ENCODE measurements around the gene CPNE5.

The CPNE5 gene

DNA sequence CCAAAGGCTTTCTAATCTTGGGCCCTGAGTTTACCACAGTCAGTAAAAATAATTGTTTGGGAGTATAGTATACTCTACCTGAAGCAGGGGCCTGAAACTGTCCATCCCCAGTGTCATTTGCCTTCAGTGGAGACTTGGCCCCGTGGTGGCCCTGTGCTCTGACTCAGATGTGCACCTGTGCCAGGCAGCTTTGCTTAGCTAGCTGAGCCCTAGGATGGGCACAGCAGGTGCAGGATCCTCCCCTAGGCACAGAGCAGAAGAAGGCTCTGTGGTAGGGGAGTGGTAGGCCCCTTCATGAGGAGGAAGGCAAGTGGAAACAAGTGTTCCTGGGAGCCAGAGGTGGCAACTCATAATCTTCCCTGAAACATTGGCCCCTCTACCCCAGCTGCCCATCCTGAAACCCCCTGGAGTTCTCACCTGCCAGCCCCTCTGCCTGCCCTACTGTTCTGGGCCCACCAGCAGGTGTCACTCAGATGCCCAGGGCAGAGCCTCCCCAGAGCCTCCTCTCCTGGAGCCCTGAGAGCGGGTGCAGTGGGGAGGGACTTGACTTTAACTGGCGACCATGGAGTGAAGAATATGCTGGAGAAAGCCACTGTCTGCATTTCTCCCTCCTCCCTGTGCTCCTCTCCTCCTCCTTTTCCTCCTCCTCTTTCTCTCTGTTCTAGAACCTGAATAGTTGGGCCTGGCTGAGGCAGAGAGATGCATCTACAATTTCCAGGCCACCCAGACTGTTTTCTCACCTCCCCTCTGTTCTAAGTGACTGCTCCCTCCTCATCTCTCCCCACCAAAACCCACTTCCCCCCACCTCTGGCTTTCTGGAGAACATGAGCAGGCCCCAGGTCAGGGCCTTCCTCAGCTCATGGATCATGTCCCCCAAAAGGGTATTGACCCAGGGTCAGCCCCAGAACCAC, 2.9 kb downstream of the CPNE5 start:
- TF ChIP-seq POLR2AphosphoS5 (IDR thresholded peaks at IDR 0.05; ENCODE audit: low read depth, low read length), result no peak
- no peak for TF ChIP-seq TAF1 (IDR thresholded peaks at IDR 0.05; ENCODE audit: borderline replicate concordance, insufficient read depth, low read length)
- TF ChIP-seq SIN3A (IDR thresholded peaks at IDR 0.05; ENCODE audit: borderline replicate concordance, insufficient read depth, low read length), result no peak
- TF ChIP-seq, protein P1, sequence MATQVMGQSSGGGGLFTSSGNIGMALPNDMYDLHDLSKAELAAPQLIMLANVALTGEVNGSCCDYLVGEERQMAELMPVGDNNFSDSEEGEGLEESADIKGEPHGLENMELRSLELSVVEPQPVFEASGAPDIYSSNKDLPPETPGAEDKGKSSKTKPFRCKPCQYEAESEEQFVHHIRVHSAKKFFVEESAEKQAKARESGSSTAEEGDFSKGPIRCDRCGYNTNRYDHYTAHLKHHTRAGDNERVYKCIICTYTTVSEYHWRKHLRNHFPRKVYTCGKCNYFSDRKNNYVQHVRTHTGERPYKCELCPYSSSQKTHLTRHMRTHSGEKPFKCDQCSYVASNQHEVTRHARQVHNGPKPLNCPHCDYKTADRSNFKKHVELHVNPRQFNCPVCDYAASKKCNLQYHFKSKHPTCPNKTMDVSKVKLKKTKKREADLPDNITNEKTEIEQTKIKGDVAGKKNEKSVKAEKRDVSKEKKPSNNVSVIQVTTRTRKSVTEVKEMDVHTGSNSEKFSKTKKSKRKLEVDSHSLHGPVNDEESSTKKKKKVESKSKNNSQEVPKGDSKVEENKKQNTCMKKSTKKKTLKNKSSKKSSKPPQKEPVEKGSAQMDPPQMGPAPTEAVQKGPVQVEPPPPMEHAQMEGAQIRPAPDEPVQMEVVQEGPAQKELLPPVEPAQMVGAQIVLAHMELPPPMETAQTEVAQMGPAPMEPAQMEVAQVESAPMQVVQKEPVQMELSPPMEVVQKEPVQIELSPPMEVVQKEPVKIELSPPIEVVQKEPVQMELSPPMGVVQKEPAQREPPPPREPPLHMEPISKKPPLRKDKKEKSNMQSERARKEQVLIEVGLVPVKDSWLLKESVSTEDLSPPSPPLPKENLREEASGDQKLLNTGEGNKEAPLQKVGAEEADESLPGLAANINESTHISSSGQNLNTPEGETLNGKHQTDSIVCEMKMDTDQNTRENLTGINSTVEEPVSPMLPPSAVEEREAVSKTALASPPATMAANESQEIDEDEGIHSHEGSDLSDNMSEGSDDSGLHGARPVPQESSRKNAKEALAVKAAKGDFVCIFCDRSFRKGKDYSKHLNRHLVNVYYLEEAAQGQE (IDR thresholded peaks at IDR 0.05; ENCODE audit: insufficient read depth in 1 of 2, low read depth in 2 of 2, low read length in 2 of 2), result no peak
- TF ChIP-seq FOXP2 (optimal IDR thresholded peaks at IDR 0.05; ENCODE audit: borderline replicate concordance, extremely low read depth, extremely low read length, insufficient read depth), result no peak

GRCh38 chr6:36834576-36835341, 4.5 kb downstream of the CPNE5 start:
- TF ChIP-seq TAF1 (IDR thresholded peaks at IDR 0.05; ENCODE audit: borderline replicate concordance, insufficient read depth, low read length), result no peak
- no peak for TF ChIP-seq SIN3A (IDR thresholded peaks at IDR 0.05; ENCODE audit: borderline replicate concordance, insufficient read depth, low read length)
- TF ChIP-seq, protein P1 (IDR thresholded peaks at IDR 0.05; ENCODE audit: insufficient read depth in 1 of 2, low read depth in 2 of 2, low read length in 2 of 2), result no peak
- TF ChIP-seq FOXP2 (optimal IDR thresholded peaks at IDR 0.05; ENCODE audit: borderline replicate concordance, extremely low read depth, extremely low read length, insufficient read depth), result no peak
- TF ChIP-seq POLR2AphosphoS5 (IDR thresholded peaks at IDR 0.05; ENCODE audit: low read depth, low read length), result no peak

- TF ChIP-seq TAF1 (IDR thresholded peaks at IDR 0.05; ENCODE audit: borderline replicate concordance, insufficient read depth, low read length) (no peak), POLR2AphosphoS5 (IDR thresholded peaks at IDR 0.05; ENCODE audit: low read depth, low read length) (no peak), SIN3A (IDR thresholded peaks at IDR 0.05; ENCODE audit: borderline replicate concordance, insufficient read depth, low read length) (no peak), FOXP2 (optimal IDR thresholded peaks at IDR 0.05; ENCODE audit: borderline replicate concordance, extremely low read depth, extremely low read length, insufficient read depth) (no peak)
- TF ChIP-seq, protein P1 (IDR thresholded peaks at IDR 0.05; ENCODE audit: insufficient read depth in 1 of 2, low read depth in 2 of 2, low read length in 2 of 2), result no peak
Measured at GRCh38 chr6:36833182-36833789, 6.0 kb downstream of the CPNE5 start.

DNA sequence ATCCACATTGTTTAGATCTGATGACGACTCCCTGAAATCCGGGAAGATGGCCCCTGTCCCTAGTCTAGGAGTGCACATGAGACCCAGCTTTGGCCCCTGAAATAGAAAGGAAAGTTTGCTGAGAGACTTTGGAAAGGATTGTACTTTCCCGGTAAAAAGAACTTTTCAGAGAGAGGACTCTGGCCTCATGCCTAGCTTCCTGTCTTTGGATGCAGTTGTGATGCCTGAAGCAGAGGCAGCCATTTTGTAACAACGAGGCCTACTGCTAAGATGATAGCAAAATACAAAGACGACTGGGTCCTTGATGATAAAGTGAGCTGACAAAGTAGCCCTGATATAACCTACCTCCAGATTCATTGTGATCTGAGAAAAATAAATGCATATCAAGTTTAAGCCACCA, 6.9 kb downstream of the CPNE5 start:
- TF ChIP-seq FOXP2 (optimal IDR thresholded peaks at IDR 0.05; ENCODE audit: borderline replicate concordance, extremely low read depth, extremely low read length, insufficient read depth) (no peak), TAF1 (IDR thresholded peaks at IDR 0.05; ENCODE audit: borderline replicate concordance, insufficient read depth, low read length) (no peak), SIN3A (IDR thresholded peaks at IDR 0.05; ENCODE audit: borderline replicate concordance, insufficient read depth, low read length) (no peak), POLR2AphosphoS5 (IDR thresholded peaks at IDR 0.05; ENCODE audit: low read depth, low read length) (no peak)
- TF ChIP-seq, protein P1 (IDR thresholded peaks at IDR 0.05; ENCODE audit: insufficient read depth in 1 of 2, low read depth in 2 of 2, low read length in 2 of 2), result no peak

Data from PFSK-1 (cell line).